ENCODE results near the gene SMIM11. TPM values are rescaled to one million over a fixed set of nuclear protein-coding genes. Genes with fewer than 3 reads are reported as not detected.
"Not testable (repeated sequence)": the region's sequence is repeated elsewhere in the genome, so short reads cannot be mapped to it uniquely, and the experiment has no call there.

The SMIM11 gene
- total RNA-seq, 1 experiment from 2014 or later: 2.3 TPM

DNA sequence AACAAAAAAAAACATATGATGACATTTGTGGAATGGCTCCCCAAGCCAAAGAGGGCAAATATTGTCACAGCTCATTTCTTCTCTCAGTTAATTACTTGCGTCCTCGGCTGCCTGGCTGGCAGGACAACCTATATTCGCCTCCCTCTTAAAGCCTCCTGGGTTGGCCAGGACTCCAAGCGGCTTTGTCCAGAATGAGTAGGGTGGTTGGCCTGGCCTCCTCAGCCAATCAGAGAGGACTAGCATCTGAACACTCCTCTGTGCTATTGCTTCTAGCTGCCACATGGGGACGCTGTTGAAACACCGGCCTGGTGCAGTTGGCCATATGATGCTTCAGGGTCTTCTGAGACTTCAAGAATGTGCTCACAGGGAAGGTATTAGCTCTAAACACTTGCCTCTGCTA is 53.1 kb downstream of the SMIM11 start:
- H3K18ac ChIP-seq (ENCODE audit: insufficient read length, low read depth, low read length); H3K27me3 ChIP-seq (ENCODE audit: insufficient read depth, low read length); H3K4me1 Mint-ChIP-seq; H3K79me2 ChIP-seq (ENCODE audit: insufficient read depth, low read length); H3K27me3 Mint-ChIP-seq (ENCODE audit: low read depth); H4K8ac ChIP-seq (replicated peaks; ENCODE audit: insufficient read length, low read depth, low read length); H3K14ac ChIP-seq (ENCODE audit: insufficient read depth, low read length); H3K79me1 ChIP-seq (ENCODE audit: insufficient read depth, low read depth, low read length, poor library complexity, severe bottlenecking); H4K5ac ChIP-seq (ENCODE audit: insufficient read length, low read depth, low read length); H2BK5ac ChIP-seq (ENCODE audit: insufficient read length, low read length); H3K36me3 Mint-ChIP-seq (ENCODE audit: insufficient read depth in 1 of 3, low read depth in 3 of 3); H3K9me3 Mint-ChIP-seq; H3T11ph ChIP-seq (ENCODE audit: low read length); H3K9me3 ChIP-seq (ENCODE audit: control insufficient read depth, low read depth, low read length); H3K56ac ChIP-seq (ENCODE audit: insufficient read length, low read depth, low read length); H3K27ac ChIP-seq (ENCODE audit: insufficient read length, low read depth, low read length); H3K27ac Mint-ChIP-seq; H3K4me1 ChIP-seq (ENCODE audit: insufficient read depth, low read length); H3K4me2 ChIP-seq (ENCODE audit: insufficient read depth, insufficient read length, low read length); H2AFZ ChIP-seq (ENCODE audit: low read length); H2BK15ac ChIP-seq (ENCODE audit: low read depth, low read length); H3K4ac ChIP-seq (ENCODE audit: low read depth, low read length); DNase-seq; H3K23ac ChIP-seq (ENCODE audit: insufficient read length, low read depth, low read length); H2BK20ac ChIP-seq (ENCODE audit: low read depth, low read length, poor library complexity, severe bottlenecking); H3K4me3 Mint-ChIP-seq; H2BK12ac ChIP-seq (ENCODE audit: insufficient read length, low read depth, low read length); H3K23me2 ChIP-seq (ENCODE audit: insufficient read length, low read depth, low read length, poor library complexity, severe bottlenecking); H4K20me1 ChIP-seq (ENCODE audit: control insufficient read depth, insufficient read depth, insufficient read length); H3K9ac ChIP-seq (ENCODE audit: extremely low read depth, insufficient read length, low read length); H2BK120ac ChIP-seq (ENCODE audit: low read depth, low read length, poor library complexity, severe bottlenecking); H4K91ac ChIP-seq (ENCODE audit: insufficient read length, low read depth, low read length); H2AK5ac ChIP-seq (ENCODE audit: insufficient read length, low read length): not testable (repeated sequence)
- no CpG with 5 or more reads among the region's 6 CpGs for WGBS (ENCODE audit: extremely low coverage, insufficient read length, low lambda C conversion rate)

DNA sequence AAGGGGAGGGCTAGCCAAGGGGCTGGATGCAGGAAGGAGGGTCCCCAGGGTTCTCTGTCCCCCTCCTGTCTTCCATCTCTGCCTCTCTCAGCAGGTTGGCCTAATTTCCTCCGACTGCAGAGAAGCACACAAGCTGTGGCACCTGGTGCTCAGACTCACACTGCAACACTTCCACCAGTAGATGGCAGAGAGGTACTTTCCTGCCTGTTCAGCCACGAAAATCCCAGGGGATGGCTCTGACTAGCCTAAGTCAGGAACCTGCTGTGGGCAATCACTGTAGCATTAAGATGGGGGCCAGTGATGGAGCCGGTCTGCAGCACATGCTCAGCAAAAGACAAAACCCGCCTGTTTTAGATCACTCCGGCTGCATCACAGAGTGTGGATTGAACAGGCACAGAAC is 54.4 kb downstream of the SMIM11 start:
- not testable (repeated sequence) for H3K79me2 ChIP-seq (ENCODE audit: insufficient read depth, low read length); H2BK12ac ChIP-seq (ENCODE audit: insufficient read length, low read depth, low read length); H4K91ac ChIP-seq (ENCODE audit: insufficient read length, low read depth, low read length); H3K23me2 ChIP-seq (ENCODE audit: insufficient read length, low read depth, low read length, poor library complexity, severe bottlenecking); H2BK5ac ChIP-seq (ENCODE audit: insufficient read length, low read length); H3K4me3 Mint-ChIP-seq; H3K36me3 Mint-ChIP-seq (ENCODE audit: insufficient read depth in 1 of 3, low read depth in 3 of 3); H4K20me1 ChIP-seq (ENCODE audit: control insufficient read depth, insufficient read depth, insufficient read length); DNase-seq; H4K5ac ChIP-seq (ENCODE audit: insufficient read length, low read depth, low read length); H4K8ac ChIP-seq (replicated peaks; ENCODE audit: insufficient read length, low read depth, low read length); H2BK15ac ChIP-seq (ENCODE audit: low read depth, low read length); H3K4me2 ChIP-seq (ENCODE audit: insufficient read depth, insufficient read length, low read length); H3K79me1 ChIP-seq (ENCODE audit: insufficient read depth, low read depth, low read length, poor library complexity, severe bottlenecking); H3K14ac ChIP-seq (ENCODE audit: insufficient read depth, low read length); H3K23ac ChIP-seq (ENCODE audit: insufficient read length, low read depth, low read length); H3K18ac ChIP-seq (ENCODE audit: insufficient read length, low read depth, low read length); H3K9me3 Mint-ChIP-seq; H3K56ac ChIP-seq (ENCODE audit: insufficient read length, low read depth, low read length); H3K9me3 ChIP-seq (ENCODE audit: control insufficient read depth, low read depth, low read length); H3K27ac Mint-ChIP-seq; H3K4me1 Mint-ChIP-seq; H2AFZ ChIP-seq (ENCODE audit: low read length); H2BK120ac ChIP-seq (ENCODE audit: low read depth, low read length, poor library complexity, severe bottlenecking); H3K4me1 ChIP-seq (ENCODE audit: insufficient read depth, low read length); H3K27me3 ChIP-seq (ENCODE audit: insufficient read depth, low read length); H3K9ac ChIP-seq (ENCODE audit: extremely low read depth, insufficient read length, low read length); H3K27me3 Mint-ChIP-seq (ENCODE audit: low read depth); H3T11ph ChIP-seq (ENCODE audit: low read length); H2BK20ac ChIP-seq (ENCODE audit: low read depth, low read length, poor library complexity, severe bottlenecking); H2AK5ac ChIP-seq (ENCODE audit: insufficient read length, low read length); H3K4ac ChIP-seq (ENCODE audit: low read depth, low read length); H3K27ac ChIP-seq (ENCODE audit: insufficient read length, low read depth, low read length)
- WGBS (ENCODE audit: extremely low coverage, insufficient read length, low lambda C conversion rate): no CpG with 5 or more reads among the region's 5 CpGs

Other genes starting within 250 kb of the SMIM11 start
- 0.29 TPM in 1 of 2 replicates, not detected in the other for gene KCNE2, start 11.5 kb upstream of the SMIM11 start, total RNA-seq (2021)
- not detected in 2 replicates for gene SMIM34, start 48.4 kb downstream of the SMIM11 start, total RNA-seq (2021)
- gene KCNE1, start 136.7 kb downstream of the SMIM11 start, total RNA-seq (2021): 0.13 and 0.28 TPM in 2 replicates
- 5.7 and 7.0 TPM in 2 replicates for gene RCAN1, start 239.6 kb downstream of the SMIM11 start, total RNA-seq (2021)

All from H9 (cell line).